ENCODE results near the gene URM1.

The URM1 gene

DNA sequence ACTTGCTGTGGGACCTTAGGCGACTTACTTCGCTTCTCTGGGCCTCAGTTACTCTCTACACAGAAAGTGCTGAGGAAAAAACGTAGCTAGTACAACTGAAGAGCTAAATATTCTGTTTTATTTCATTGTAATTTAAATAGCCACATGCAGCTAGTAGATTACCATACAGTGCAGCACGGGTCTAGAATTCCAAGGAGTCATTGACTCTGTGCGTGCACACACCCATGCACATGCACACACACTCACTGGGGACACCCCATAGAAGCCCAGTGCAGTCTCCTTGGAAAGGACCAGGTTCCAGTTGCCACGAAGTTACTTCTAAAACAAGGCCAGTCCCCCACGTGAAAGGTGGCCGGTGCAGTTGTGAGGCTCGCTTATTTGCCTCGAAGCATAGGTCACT lies 17.0 kb downstream of the URM1 start:
- TF ChIP-seq, protein P1, sequence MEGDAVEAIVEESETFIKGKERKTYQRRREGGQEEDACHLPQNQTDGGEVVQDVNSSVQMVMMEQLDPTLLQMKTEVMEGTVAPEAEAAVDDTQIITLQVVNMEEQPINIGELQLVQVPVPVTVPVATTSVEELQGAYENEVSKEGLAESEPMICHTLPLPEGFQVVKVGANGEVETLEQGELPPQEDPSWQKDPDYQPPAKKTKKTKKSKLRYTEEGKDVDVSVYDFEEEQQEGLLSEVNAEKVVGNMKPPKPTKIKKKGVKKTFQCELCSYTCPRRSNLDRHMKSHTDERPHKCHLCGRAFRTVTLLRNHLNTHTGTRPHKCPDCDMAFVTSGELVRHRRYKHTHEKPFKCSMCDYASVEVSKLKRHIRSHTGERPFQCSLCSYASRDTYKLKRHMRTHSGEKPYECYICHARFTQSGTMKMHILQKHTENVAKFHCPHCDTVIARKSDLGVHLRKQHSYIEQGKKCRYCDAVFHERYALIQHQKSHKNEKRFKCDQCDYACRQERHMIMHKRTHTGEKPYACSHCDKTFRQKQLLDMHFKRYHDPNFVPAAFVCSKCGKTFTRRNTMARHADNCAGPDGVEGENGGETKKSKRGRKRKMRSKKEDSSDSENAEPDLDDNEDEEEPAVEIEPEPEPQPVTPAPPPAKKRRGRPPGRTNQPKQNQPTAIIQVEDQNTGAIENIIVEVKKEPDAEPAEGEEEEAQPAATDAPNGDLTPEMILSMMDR (IDR thresholded peaks at IDR 0.05; ENCODE audit: extremely low read depth, missing control alignments): no peak
- DNase-seq (ENCODE audit: low spot score): no peak

DNA sequence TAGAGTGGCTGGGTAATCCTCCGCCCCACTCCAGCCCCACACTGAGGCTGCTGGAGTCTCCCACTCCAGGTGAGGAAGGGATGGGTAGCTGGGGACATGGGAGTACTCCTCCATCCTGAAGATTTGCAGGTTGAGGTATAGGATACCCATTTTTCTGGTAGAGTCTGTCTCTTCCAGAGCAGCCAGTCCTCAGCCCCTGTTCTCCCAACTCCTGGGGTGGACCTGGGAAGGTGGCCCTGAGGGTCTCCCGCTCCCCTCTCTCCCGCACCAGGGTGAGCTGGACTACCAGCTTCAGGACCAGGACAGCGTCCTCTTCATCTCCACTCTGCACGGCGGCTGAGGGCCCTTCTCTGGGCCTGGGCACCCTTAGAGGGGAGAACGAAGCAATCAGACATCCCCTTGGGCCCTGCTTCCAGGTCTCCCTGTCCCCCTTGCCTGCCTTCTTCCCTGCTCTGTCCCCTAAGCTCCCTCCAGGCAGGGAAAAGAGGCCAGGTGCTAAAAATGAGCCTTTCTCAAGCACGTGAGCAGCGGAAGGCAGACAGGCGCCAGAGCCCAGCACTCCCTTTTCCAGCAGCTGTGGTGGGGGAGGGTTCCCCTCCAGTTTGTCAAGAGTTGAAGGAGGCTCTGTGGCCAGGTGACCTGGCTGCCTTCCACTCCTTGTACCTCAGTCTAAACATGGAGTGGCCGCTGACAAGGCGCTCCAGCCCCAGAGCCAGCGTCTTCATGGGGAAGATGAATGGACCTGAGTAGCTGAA lies 18.4 kb downstream of the URM1 start:
- TF ChIP-seq, protein P1 (IDR thresholded peaks at IDR 0.05; ENCODE audit: extremely low read depth, missing control alignments): no peak
- DNase-seq (ENCODE audit: low spot score): no peak

DNA sequence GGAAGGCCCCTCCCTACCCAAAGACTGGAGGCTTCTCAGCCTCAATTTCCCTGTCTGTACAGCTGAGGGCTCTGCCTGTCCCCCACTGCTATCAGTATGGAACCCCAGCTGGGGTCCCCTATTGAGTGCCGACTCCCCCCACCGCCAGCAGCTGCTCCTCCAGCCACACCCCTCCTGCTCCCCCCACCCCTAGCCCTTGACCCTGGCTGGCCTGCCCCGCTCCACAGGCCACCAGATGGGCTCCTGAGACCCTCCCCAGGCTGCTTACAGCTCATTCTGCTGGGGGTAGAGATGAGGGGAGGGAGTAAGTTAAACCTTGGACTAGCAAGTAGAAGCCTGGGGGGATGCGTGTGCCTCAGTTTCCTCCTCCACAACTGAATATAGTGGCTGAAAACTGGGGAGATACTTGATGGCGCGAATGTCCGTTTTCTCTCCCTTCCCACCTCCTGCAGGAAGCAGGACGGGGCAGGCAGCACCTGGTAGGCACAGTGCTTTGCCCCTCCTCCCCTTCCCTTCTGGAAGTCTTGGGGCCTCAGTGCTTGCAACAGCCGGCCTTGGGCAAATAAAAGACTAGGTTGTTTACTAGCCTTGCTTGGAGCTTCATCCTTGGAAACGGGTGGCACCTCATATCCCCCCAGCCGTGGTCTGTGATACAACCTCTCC lies 19.1 kb downstream of the URM1 start:
- DNase-seq (ENCODE audit: low spot score): no peak
- TF ChIP-seq, protein P1 (IDR thresholded peaks at IDR 0.05; ENCODE audit: extremely low read depth, missing control alignments): no peak

DNA sequence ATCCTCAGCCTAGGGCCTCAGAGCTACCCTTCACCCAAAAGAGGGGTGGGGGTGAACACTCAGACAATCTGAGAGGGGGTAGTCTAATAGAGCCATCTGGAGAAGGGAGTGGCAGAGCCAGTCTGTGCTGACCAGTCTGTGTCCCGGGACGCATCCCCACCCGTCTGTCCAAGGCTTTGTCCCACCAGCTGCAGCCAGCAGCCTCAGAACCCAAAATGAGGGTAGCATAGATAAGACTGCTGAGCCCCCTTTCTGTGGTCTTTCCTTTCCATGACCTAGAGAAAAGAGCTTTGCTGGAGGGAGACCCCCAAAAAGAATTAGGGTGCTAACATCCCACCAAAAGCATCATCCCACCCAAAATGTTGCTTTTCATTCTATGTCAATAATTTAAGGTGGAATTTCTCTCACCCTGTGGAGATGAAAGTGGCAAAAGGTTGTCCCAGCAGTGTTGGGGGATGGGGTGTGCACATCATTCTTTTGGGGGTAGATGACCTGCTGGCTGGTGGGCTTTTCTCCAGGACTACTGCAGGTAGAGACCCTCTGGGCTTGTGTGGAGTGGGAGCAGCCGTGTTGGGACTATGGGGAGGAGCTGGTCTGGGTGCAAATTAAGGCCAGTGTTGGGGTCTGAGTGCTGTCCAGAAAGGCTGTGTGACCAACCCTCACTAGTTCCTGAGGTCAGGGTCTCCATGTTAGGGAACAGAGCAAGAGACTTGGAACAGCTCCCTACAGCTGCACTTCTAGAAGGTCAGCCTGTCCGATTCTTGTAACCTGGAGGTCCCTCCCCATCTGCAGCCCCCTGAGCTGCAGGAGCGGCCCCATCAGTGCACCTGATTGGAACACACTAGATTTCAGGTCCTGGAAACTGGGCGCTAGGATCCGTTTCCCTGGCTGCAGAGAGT lies 19.9 kb downstream of the URM1 start:
- TF ChIP-seq, protein P1 (IDR thresholded peaks at IDR 0.05; ENCODE audit: extremely low read depth, missing control alignments): no peak

DNA sequence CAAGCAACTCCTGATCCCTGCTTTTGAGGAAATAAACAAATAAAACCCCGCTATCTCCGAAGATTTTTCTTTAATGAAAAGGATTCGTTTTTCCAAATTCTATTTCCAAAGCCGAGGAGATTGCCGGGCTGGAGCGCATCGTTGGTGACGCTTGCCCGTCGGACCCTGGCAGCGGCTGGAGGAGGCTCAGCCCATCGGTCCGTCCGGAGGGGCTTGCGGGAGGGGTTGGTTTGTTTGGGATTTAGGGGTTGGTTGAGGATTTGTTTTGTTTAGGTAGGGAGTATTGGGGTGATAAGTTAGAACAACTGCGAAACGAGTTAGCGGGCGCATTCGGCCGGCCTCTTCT lies 20.8 kb downstream of the URM1 start:
- TF ChIP-seq, protein P1 (IDR thresholded peaks at IDR 0.05; ENCODE audit: extremely low read depth, missing control alignments): no peak
- no peak for DNase-seq (ENCODE audit: low spot score)

More for the DNA sequence above, 19.9 kb downstream of the URM1 start:
- no peak for DNase-seq (ENCODE audit: low spot score)

DNA sequence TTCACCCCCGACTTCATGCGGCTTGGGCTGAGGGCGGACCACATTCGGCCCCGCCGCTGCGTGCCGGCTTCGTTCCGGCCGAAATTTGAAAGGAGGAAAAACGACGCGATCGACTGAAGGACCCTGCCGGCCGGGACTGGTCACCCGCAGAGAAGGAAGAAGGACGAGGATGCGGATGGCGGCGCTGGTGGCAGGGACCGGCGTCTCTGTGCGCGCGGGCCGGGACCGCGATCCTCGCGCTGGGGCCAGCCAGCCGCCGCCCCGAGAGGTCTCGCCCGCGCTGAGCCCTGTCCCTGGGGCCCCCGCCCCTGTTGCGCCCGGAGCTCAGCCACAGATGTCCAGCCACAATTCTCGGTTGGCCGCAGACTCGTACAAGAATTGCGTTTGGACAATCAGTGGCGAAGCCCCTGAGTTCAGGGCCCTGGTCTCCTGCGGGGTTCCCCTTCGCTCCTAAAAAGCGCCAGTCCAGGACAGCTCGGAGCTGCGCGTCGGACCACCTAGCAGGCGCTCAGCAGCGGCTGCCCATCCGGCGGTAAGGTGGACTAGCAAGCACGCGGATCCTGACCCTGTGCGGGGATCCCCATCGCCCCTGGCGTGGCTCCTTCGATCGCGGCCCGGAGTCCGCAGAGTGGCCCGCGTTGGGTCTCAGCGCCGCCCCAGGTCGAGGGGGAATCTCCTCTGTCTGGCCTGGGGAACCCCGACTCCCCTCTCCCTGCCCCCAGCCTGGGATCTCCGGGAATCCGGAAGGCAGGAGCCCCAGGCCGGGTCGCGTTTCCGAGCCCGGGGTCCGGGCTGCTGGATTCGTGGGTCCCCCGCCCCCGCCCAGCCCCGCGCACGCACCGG lies 21.3 kb downstream of the URM1 start:
- no peak for DNase-seq (ENCODE audit: low spot score)
- TF ChIP-seq, protein P1 (IDR thresholded peaks at IDR 0.05; ENCODE audit: extremely low read depth, missing control alignments): no peak
